GM12878 (cell line): ENCODE results near the gene BCL2L13. TPM values are rescaled to one million over a fixed set of nuclear protein-coding genes. Genes with fewer than 3 reads are reported as not detected.

Experiments used
- CEBPZ ChIP-seq: fragments of 150-350 bp; IDR thresholded peaks from 2 replicates; pipeline ENCODE4 v1.6.1; 2016; ENCODE audit warnings: low read depth, low read length
- ETV6 ChIP-seq, 2 experiments: fragments of 450-650 bp in 1 of 2; IDR thresholded peaks in 1 of 2; conservative IDR thresholded peaks in 1 of 2; 2 replicates each; pipeline ENCODE4 v1.6.1; 2014; ENCODE audit warnings: antibody characterized with exemption in 1 of 2, borderline replicate concordance in 1 of 2, low read depth in 1 of 2, mild to moderate bottlenecking in 1 of 2, moderate library complexity in 1 of 2
- NBN ChIP-seq: fragments of 450-650 bp; IDR thresholded peaks from 2 replicates; pipeline ENCODE4 v1.6.1; 2016
- POLR2AphosphoS5 ChIP-seq: IDR thresholded peaks from 2 replicates; pipeline ENCODE4 v1.6.1; 2011; ENCODE audit warnings: mild to moderate bottlenecking, low read length, inconsistent platforms
- SMC3 ChIP-seq: IDR thresholded peaks from 2 replicates; pipeline ENCODE4 v1.6.1; 2011; ENCODE audit warnings: low read length, improper control_type of control experiment, borderline replicate concordance
- SUZ12 ChIP-seq: fragments of 200-600 bp; sonication (generic); IDR thresholded peaks from one replicate; pipeline ENCODE4 v1.6.1; 2018; ENCODE audit warnings: antibody characterized with exemption, mild to moderate bottlenecking; ENCODE audit not compliant: unreplicated experiment
- TCF12 ChIP-seq: IDR thresholded peaks from 2 replicates; pipeline ENCODE4 v1.6.1; 2011; ENCODE audit warnings: low read depth, mild to moderate bottlenecking, low read length
- polyA plus RNA-seq, 11 experiments: library from polyadenylated mRNA; depleted of rRNA in 4 of 11; unstranded in 6 of 11; stranded (reverse) in 5 of 11; fragments of >200 nt; fragmentation: Nextera tagmentation in 4 of 11; fragmentation: Illumina TruSeq in 1 of 11; extraction: Ambion mirVana in 4 of 11; extraction: Trizol in 1 of 11; gene quantifications; 1 replicate in 1 of 11; 2 replicates in 10 of 11; pipeline versions ENCODE4 v1.2.1 to v1.2.3, GENCODE V29; 2011 to 2016; ENCODE audit warnings: inconsistent platforms in 2 of 11, missing spikeins in 2 of 11, low read depth in 1 of 11
- total RNA-seq, 4 experiments: library from RNA; depleted of rRNA in 3 of 4; stranded (reverse); fragments of >200 nt in 3 of 4; fragmentation: Illumina TruSeq in 1 of 4; extraction: Trizol in 1 of 4; gene quantifications; 2 replicates each; pipeline versions ENCODE4 v1.2.1 to v1.2.3, GENCODE V29; 2013 to 2021
- TF ChIP-seq, protein P1 (sequence below): IDR thresholded peaks from 2 replicates; pipeline ENCODE4 v1.6.1; 2012; ENCODE audit warnings: low read depth, low read length, improper control_type of control experiment

Gene BCL2L13
- total and polyA plus RNA-seq, 10 of the 15 experiments (the other 5 are each of a cell fraction or from before 2014, with no cell fraction given) = 18.6 to 30.6 (median 28.2) TPM

DNA sequence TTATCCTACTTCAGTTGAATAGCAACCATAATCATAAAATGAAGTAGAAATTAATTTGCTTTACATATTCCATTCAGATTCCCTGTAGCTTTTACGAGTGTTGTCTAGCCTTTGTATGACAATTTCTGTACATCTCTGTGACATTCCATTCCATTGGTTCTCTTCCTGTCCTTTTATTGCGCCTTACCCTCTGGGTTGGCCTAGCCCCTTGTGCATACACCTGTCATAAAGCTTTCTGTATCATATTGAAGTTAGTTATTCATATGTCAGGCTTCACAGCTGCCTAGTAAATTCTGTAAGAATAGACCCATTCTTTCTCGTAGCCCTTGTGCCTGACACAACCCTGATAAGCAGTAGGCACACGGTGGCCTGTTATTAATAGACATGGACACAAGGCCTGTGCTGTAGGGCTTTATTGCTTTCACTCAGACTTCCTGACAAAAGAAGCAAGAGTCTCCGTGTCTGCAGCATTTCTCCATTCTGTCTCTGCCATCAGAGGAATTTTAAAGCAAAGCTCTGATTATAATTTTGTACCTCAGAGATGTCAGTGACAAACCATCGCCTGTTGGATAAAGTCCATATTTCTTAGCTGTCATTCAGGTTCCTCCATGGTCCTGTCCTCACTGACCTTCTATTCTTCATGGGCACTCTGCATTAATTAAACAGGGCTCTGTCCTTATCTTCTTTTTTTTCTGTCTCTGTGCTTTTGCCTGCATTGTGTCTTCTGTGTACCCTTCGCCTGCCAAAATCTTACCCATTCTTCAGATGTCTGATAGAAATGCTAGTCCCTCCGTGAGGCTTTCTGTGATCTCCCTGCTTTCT, 86.3 kb downstream of the BCL2L13 start (continued):
- TF ChIP-seq, protein P1, sequence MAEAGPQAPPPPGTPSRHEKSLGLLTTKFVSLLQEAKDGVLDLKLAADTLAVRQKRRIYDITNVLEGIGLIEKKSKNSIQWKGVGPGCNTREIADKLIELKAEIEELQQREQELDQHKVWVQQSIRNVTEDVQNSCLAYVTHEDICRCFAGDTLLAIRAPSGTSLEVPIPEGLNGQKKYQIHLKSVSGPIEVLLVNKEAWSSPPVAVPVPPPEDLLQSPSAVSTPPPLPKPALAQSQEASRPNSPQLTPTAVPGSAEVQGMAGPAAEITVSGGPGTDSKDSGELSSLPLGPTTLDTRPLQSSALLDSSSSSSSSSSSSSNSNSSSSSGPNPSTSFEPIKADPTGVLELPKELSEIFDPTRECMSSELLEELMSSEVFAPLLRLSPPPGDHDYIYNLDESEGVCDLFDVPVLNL = no peak
- TF ChIP-seq SMC3 (no peak), POLR2AphosphoS5 (no peak), NBN (no peak), SUZ12 (no peak), CEBPZ (no peak), TCF12 (no peak), ETV6 (conservative IDR thresholded peaks at IDR 0.05 in 1 of 2, IDR thresholded peaks at IDR 0.05 in 1 of 2; ENCODE audit: borderline replicate concordance in 1 of 2, low read depth in 1 of 2) (no peak)
